GM19455 (cell line): ENCODE measurements around the gene PPP1R10.

Experiments
- ATAC-seq: cut with Tn5 transposase; IDR thresholded peaks from one replicate; pipeline ENCODE4 v1.9.1; 2021; ENCODE audit not compliant: unreplicated experiment

PPP1R10 gene

DNA sequence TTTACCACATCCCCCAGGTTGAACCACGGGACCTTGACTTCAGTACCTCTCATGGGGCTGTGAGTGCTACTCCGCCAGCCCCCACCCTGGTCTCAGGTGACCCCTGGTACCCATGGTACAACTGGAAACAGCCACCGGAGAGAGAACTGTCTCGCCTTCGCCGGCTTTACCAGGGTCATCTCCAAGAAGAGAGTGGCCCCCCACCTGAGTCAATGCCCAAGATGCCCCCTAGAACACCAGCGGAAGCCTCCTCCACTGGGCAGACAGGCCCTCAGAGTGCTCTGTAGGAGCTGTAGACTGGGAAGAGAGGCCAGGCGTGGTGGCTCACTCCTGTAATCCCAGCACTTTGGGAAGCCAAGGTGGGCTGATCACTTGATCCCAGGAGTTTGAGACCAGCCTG lies 8.5 kb upstream of the PPP1R10 start:
- no peak for ATAC-seq

DNA sequence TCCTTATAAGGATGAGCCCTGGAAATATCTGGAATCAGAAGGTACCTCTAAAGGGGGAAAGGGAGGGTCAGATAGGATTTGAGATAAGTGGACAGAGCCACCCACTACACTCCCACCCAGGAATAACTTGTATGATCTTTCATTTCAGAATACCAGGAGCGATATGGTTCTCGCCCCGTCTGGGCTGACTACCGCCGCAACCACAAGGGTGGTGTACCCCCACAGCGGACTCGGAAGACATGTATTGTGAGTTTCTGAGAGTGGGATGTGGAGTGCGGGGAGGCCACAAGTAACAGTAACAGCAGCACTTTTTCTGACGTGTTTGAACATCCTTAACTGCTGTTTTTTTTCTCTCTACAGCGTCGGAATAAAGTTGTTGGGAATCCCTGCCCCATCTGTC lies 2.5 kb upstream of the PPP1R10 start:
- no peak for ATAC-seq

GRCh38 chr6:30618270-30618797 lies 1.3 kb upstream of the PPP1R10 start:
- no peak for ATAC-seq

DNA sequence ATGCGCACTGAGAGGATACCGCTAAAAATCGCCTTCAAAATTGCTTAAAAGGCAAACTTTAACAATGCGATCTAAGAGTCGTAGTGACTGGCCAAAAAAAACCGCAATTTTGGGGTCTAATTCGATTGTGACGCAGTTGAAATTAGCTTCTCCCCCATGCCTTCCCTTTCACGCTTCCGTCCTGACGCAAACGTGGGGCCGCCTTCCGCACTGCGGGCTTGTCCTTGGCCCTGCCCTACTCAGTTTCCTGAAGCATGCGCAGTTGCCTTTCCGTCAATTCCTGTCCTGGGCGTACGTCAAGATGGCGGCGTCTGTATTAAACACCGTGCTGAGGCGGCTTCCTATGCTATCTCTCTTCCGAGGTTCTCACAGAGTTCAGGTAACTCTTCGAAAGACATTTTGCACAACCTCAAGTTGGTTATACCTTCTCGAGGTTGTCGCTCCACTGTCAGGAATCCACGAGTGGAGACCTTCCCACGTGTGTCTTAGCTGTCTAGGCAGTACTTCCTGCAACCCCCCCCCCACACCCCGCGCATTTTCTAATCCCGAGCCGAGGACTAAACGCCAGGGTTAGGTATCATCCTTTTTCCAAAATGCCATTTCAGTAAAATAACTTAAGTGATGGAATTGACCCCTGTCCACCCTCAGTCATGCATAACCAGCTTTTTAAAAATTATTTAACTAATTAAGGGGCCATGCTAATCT lies 674 bp upstream of the PPP1R10 start, which contains the start of gene MRPS18B:
MRPS18B (plus strand) TSS at position 276 of the 705 bp plus-strand sequence; CDS start at position 302, 26 bp downstream.
- ATAC-seq = peak; percentile 73

- ATAC-seq = no peak
These were observed 859 bp downstream of the PPP1R10 start for GRCh38 chr6:30615958-30616810.

GRCh38 chr6:30615219-30615957 lies 1.7 kb downstream of the PPP1R10 start:
- no peak for ATAC-seq

GRCh38 chr6:30614843-30615218 lies 2.2 kb downstream of the PPP1R10 start:
- peak; percentile 35 for ATAC-seq

DNA sequence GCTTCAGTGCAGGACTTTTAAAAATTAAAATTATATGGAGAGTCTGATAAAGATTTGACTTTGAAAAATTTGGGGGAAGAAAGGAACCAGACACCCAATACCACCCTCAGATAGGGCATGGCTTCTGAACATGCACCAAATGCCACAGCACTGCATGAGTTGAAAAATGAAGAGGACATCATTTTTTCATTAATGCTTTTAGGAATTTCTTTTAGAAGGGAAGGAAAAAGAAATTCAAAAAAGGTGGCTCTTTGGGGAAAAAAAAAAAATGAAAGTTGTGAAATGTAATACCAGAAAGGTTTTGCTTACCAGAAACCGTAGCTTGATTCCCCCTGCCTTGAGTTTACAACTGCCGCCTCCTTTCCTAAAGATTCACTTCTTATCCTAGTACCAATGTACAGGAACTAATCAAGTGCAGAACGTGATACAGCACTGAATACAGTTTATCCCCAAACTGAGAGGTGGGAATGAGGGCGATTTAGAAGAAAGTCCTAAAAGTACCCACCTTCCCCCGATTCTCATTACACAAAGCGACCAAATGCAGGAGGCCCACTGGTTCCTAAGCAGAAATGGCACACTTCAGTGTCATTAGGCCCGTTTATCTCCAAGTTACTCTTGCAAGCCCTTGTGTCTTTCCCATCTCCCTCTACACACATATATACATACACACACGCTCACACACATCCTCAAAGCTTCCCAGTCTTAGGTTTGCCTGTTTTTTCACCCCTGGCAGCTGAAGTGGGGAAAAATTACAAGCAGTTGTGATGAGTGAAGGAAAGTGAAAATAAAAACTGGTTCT lies 2.8 kb downstream of the PPP1R10 start:
- ATAC-seq = no peak

- ATAC-seq = no peak
These were observed 3.6 kb downstream of the PPP1R10 start for GRCh38 chr6:30613251-30614043.

GRCh38 chr6:30612687-30613248 lies 4.3 kb downstream of the PPP1R10 start:
- no peak for ATAC-seq

GRCh38 chr6:30612213-30612612 lies 4.8 kb downstream of the PPP1R10 start:
- ATAC-seq = no peak

DNA sequence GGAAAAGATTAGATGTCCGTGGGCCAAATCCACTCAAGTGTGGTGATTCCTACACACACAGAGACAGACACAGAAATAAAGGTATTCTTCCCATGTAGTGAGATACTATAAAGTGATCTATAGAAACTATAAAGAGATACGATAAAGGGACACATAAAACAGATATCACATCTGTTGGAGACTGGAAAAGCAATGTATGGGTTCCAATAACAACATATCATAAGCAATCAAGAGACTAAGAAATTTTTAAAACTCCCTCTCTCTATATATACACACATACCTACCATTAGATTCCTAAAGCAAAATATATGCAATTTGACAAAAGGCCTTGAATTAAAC lies 5.2 kb downstream of the PPP1R10 start:
- no peak for ATAC-seq

DNA sequence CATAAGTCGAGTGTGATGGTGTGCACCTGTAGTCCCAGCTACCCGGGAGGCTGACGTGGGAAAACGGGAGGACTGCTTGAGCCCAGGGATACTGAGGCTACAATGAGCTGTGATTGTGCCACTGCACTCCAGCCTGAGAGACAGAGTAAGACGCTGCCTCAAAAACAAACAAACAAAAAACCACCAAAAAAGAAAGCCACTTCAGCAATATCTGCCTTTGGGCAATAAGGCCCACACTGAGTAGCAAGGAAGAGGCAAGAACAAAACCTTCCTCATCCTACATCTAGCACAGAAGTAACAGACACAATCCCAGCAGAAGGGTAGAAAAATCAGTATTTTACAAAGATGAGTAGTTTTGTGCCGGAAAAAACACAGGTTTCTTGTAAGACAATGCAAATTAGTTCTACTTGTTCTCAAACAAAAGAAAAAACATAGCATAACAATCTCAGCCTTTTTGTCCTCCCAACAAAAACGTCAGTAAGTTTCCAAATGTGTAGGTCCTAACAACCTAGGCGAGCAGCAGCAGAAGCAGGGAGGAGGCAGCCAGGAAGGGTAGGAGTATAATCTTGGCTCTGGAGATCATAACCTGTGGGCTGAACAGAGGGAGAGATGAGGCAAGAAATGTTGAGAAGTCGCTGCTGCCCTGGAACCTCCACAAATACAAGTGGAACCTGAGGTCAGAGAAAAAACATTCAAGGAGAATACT lies 5.7 kb downstream of the PPP1R10 start:
- no peak for ATAC-seq

DNA sequence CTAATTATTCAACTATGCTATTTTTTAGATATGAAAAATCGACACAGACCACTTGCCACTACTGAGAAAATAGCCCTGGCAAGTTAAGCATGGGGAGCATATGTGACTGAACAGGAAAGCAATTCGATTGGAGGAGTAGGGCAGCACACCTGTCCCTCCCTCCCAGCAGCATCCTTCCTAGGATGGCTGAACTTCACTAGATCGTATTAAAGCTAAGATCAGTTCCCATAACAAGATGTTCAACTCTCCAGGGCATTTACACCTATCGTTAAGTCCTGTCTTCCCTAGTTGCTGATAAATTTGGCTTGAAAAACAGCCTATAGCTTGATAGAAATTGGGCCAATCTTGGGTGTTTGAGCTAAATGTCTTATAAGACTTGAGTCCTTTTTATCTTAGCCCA lies 7.0 kb downstream of the PPP1R10 start:
- ATAC-seq = no peak

DNA sequence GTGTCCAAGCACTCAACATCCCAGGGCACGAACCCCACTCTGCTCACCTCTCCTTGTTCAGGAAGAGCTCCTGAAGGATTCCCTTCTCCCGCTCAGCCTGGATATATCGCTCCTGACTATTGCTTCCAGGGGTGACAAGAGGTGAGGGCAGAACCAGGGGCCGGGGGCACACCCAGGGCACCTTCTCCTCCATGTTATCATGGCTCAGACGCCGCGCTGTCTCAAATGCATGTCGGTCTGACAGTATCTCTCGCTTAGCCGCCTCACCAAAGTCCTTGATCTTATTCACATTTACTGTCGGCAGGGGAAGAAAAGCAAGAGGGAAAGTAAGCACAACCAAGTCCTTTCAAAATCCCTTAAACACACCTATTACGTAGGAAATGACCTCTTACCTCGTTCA lies 13.1 kb downstream of the PPP1R10 start:
- ATAC-seq = no peak

DNA sequence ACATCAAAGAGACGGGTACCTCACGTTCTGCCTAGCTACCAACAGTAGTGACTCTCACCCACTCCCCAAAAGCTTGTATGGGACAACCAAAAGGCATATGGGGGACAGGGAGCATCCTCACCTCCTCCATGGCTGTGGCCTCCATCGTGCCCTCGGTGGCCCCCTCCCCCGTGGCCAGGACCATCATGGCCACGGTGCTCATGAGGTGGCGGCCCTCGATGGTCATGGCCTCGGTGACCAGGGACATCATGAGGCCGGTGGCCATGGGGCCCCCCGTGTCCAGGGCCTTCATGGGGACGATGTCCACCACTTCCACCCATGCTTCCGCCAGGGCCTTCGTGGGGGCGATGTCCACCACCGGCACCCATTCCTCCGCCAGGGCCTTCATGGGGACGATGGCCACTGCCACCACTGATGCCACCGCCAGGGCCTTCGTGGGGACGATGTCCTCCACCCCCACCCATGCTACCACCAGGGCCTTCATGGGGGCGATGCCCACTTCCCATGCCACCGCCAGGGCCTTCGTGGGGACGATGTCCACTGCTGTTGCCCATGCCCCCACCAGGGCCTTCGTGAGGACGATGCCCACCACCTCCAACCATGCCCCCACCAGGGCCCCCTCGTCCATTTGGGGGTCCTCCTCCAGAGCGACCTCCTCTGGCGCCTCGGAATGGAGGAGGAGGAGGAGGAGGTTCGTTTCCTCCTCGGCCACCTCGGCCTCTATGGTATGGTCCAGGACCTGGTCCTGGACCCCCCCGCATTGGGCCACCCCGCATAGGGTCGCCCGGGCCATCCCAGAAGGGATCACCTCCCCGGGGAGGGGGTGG lies 15.0 kb downstream of the PPP1R10 start:
- ATAC-seq = no peak

DNA sequence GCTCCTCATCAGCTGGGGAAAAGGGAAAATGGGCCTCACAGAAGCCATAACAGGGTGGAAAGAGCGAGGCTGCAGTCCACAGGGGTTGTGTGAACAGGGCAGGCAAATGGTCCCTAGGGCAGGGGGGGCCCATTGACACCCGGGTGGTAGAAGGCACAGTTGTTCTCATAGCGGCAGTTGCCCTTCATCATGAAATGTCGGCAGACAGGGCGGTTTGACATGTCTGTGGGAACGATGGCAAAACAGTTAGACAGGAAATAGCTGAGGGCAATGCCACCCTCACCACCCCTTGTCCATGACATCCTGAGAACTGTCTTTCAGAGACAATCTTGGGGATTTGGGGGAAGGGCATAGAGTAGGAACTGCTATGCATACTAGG lies 15.6 kb downstream of the PPP1R10 start:
- ATAC-seq = no peak

DNA sequence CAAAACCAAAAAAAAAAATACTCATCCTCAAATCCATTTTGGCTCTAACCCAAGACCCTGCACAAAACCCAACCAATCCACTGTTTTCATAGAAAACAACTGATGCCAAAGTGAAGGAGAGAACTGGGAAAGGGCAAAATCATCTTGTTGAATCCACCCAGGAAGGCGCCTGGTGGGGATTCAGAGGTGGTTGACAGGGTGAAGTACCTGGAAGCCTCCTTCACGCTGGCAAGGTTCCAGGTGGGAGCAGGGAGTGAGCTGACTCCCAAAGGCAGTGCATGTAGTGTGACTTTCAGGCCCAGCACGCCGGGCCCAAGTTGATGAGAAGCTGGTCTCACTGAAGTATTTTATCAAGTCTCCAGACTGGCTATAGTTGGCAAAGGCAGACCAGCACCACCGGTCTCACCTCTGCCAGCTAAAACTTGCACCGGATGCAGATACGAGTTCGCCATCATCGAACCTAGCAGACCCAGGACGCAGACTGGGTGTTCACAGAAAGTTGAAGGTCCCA lies 16.5 kb downstream of the PPP1R10 start:
- ATAC-seq = no peak
